ENCODE measurements around the gene MED17.
"Not testable (repeated sequence)": the region's sequence is repeated elsewhere in the genome, so short reads cannot be mapped to it uniquely, and the experiment has no call there.

MED17 gene
- long read RNA-seq, donor 1, full-length matches to known transcripts, result 14 of 14 reads
- long read RNA-seq, donor 1, partial matches to known transcripts, result 0 of 14 reads
- long read RNA-seq, donor 1, other reads (novel, unspliced or antisense), result 0 of 14 reads
- long read RNA-seq, donor 2, full-length matches to known transcripts, result 3 of 3 reads
- long read RNA-seq, donor 2, partial matches to known transcripts, result 0 of 3 reads
- long read RNA-seq, donor 2, other reads (novel, unspliced or antisense), result 0 of 3 reads
- long read RNA-seq, donor 3, full-length matches to known transcripts, result 5 of 5 reads
- long read RNA-seq, donor 3, partial matches to known transcripts, result 0 of 5 reads
- long read RNA-seq, donor 3, other reads (novel, unspliced or antisense), result 0 of 5 reads
- long read RNA-seq, donor 4, full-length matches to known transcripts, result 15 of 15 reads
- long read RNA-seq, donor 4, partial matches to known transcripts, result 0 of 15 reads
- long read RNA-seq, donor 4, other reads (novel, unspliced or antisense), result 0 of 15 reads
- long read RNA-seq, donor 5, full-length matches to known transcripts, result 18 of 18 reads
- long read RNA-seq, donor 5, partial matches to known transcripts, result 0 of 18 reads
- long read RNA-seq, donor 5, other reads (novel, unspliced or antisense), result 0 of 18 reads
- long read RNA-seq, donor 6, full-length matches to known transcripts, result 5 of 10 reads
- long read RNA-seq, donor 6, partial matches to known transcripts, result 5 of 10 reads
- long read RNA-seq, donor 6, other reads (novel, unspliced or antisense), result 0 of 10 reads
- long read RNA-seq, donor 7, full-length matches to known transcripts, result 13 of 13 reads
- long read RNA-seq, donor 7, partial matches to known transcripts, result 0 of 13 reads
- long read RNA-seq, donor 7, other reads (novel, unspliced or antisense), result 0 of 13 reads
- long read RNA-seq, donor 8, full-length matches to known transcripts, result 20 of 20 reads
- long read RNA-seq, donor 8, partial matches to known transcripts, result 0 of 20 reads
- long read RNA-seq, donor 8, other reads (novel, unspliced or antisense), result 0 of 20 reads

- peak; percentile 93 for DNase-seq
Measured at GRCh38 chr11:93784145-93784934, at the start of gene MED17. MED17 (plus strand) TSS chr11:93784282; CDS start chr11:93784514, 232 bp downstream.

- no peak for DNase-seq
Measured at GRCh38 chr11:93734427-93735222, 49.5 kb upstream of the MED17 start.

DNA sequence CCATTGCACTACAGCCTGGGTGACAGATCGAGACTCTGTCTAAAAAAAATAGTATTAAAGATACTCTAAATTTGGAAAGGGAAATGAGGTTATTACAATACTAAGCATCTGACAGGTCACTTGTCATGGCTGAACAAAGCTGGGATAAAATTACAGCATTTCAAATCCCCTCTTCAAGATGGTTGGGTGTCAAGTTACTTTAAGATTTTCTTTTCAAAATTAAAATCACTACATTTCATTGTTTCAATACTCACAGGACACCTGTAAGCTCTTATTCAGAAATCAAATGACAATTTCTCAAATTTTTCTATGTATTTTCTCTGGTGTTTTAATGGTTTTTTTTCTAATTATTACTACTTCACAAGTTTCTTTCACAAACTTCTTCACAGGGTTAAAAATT lies 48.5 kb upstream of the MED17 start:
- no peak for DNase-seq

DNA sequence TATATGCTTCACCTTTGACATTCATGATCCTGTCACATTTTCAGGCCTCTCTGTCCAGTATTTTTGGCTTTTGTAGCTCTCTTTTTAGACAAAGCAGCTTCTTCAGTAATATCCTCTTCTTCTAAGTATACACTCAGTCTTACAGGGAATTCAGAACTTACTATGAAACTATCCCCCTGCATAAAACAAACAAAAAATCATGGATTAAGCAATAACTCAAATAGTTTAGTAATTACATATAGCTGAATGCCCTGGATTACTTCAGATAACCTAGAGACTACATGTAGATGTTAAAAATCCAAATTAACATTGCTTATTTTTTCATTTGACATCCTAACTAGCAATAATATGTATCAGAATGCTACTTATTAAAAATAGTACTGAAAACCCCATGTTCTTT lies 48.0 kb upstream of the MED17 start:
- no peak for DNase-seq

GRCh38 chr11:93737904-93738612 lies 46.0 kb upstream of the MED17 start:
- DNase-seq, result no peak

- DNase-seq, result no peak
Measured at GRCh38 chr11:93738647-93739081, 45.4 kb upstream of the MED17 start.

DNA sequence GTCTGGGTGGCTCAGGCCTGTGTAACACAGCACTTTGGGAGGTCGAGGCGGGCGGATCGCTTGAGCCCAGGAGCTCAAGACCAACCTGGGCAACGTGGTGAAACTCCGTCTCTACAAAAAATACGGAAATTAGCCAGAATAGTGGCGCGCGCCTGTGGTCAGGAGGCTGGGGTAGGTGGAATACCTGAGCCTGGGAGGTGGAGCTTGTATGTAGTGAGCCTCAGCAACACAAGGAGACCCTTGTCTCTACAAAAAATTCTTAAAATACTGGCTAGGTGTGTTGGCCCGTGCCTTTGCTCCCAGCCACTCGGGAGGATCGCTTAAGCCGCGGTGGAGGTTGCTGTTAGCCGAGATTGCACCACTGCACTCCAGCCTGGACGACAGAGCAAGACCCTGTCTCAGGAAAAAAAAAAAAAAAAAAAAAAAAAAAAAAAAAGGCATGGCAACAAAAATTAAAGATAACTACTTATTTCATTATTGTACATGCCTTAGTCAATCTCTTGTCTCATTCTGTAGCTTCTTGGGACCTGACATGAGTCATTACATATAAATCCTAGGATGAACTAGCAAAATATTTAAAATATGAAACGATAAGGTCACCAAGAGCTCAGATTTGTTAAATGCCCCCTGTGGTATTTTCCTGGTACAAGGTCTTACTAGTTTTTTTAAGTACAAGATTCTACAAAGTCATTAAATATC lies 43.9 kb upstream of the MED17 start:
- peak; percentile 41 for DNase-seq

- no peak for DNase-seq
Measured at GRCh38 chr11:93740730-93741093, 43.4 kb upstream of the MED17 start.

GRCh38 chr11:93741094-93741881 lies 42.8 kb upstream of the MED17 start, which contains the start of the genes C11orf54 and TAF1D:
C11orf54 (plus strand) TSS chr11:93741672; CDS start chr11:93747394, 5,722 bp downstream.
TAF1D (minus strand) TSS chr11:93741495; CDS start chr11:93739304, 2,191 bp downstream.
- peak; percentile 93 for DNase-seq

GRCh38 chr11:93741882-93742226 lies 42.2 kb upstream of the MED17 start:
- no peak for DNase-seq

- no peak for DNase-seq
Measured at GRCh38 chr11:93743291-93743690, 40.8 kb upstream of the MED17 start.

DNA sequence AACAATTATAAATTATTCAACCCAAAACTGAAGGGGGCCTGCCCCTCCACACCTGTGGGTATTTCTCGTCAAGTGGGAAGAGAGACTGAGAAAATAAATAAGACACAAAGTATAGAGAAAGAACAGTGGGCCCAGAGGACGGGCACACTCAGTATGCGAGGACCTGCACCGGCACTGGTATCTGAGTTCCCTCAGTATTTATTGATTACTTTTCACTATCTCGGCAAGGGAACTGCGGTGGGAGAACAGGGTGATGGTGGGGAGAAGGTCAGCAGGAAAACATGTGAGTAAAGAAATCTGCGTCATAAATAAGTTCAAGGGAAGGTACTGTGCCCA lies 39.4 kb upstream of the MED17 start:
- DNase-seq, result no peak

GRCh38 chr11:93745005-93745755 lies 38.9 kb upstream of the MED17 start:
- DNase-seq, result not testable (repeated sequence)

- no peak for DNase-seq
Measured at GRCh38 chr11:93746101-93746500, 38.0 kb upstream of the MED17 start.

GRCh38 chr11:93747122-93747521 lies 37.0 kb upstream of the MED17 start:
- DNase-seq, result no peak

DNA sequence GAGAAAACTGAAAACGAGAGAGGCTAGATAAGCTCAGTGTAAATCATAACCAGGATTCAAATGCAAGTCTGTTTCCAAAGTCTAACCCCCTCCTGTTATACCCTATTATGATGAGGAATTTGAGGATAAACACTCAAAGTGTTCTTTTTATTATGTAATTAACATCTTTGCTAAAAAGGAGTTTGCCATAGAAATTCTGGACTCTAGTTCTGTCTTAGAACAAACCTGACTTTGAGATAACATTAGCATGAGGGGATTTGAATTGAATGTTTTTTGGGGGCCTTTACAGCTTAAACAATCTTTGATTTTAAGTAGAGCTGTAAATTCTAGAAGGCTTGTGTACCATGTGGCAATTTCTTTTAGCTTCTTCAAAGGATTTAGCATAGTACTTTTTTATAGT lies 33.1 kb upstream of the MED17 start:
- no peak for DNase-seq

- no peak for DNase-seq
Measured at GRCh38 chr11:93753241-93753640, 30.8 kb upstream of the MED17 start.

GRCh38 chr11:93756748-93757147 lies 27.3 kb upstream of the MED17 start:
- DNase-seq, result no peak

Measured in right kidney (tissue), 9 donors.